HepG2 (cell line): ENCODE measurements around the gene MVP. TPM values are rescaled to one million over a fixed set of nuclear protein-coding genes. Genes with fewer than 3 reads are reported as not detected.

Experiments used
- ARID5B ChIP-seq: IDR thresholded peaks from 2 replicates; pipeline ENCODE4 v1.4.0; 2020; ENCODE audit warnings: mild to moderate bottlenecking, missing genetic modification reagents
- GATAD1 ChIP-seq: IDR thresholded peaks from 2 replicates; pipeline ENCODE4 v1.6.1; 2016; ENCODE audit warnings: missing genetic modification reagents, missing compliant biosample characterization
- HMGXB3 ChIP-seq: sonication (generic); formaldehyde crosslinking; IDR thresholded peaks from 2 replicates; pipeline ENCODE4 v1.4.0; 2020; ENCODE audit warnings: missing genetic modification reagents, borderline replicate concordance
- HNRNPLL ChIP-seq: fragments of 200-400 bp; formaldehyde crosslinking; IDR thresholded peaks from 2 replicates; pipeline ENCODE4 v1.6.1; 2017; ENCODE audit warnings: mild to moderate bottlenecking, low read depth, low read length; ENCODE audit not compliant: poor library complexity, severe bottlenecking
- JARID2 ChIP-seq: sonication (generic); formaldehyde crosslinking; IDR thresholded peaks from 2 replicates; pipeline ENCODE4 v1.8.1; 2023; ENCODE audit warnings: missing genetic modification reagents, inconsistent platforms; ENCODE audit not compliant: insufficient replicate concordance
- RBM39 ChIP-seq: fragments of 200-400 bp; formaldehyde crosslinking; IDR thresholded peaks from one replicate; pipeline ENCODE4 v1.6.1; 2018; ENCODE audit warnings: antibody characterized with exemption, mild to moderate bottlenecking, low read depth, low read length; ENCODE audit not compliant: poor library complexity, severe bottlenecking
- ZBTB25 ChIP-seq: IDR thresholded peaks from 2 replicates; pipeline ENCODE4 v1.6.1; 2018; ENCODE audit warnings: missing genetic modification reagents
- ZFY ChIP-seq: sonication (generic); formaldehyde crosslinking; IDR thresholded peaks from 2 replicates; pipeline ENCODE4 v1.4.0; 2020; ENCODE audit warnings: missing genetic modification reagents
- ZNF432 ChIP-seq: sonication (generic); formaldehyde crosslinking; IDR thresholded peaks from 2 replicates; pipeline ENCODE4 v1.5.0; 2020; ENCODE audit warnings: missing genetic modification reagents, mild to moderate bottlenecking, borderline replicate concordance
- ZNF704 ChIP-seq: sonication (generic); formaldehyde crosslinking; IDR thresholded peaks from 2 replicates; pipeline ENCODE4 v1.8.1; 2023; ENCODE audit warnings: mild to moderate bottlenecking, inconsistent platforms, moderate library complexity, missing genetic modification reagents, borderline replicate concordance
- ZNF891 ChIP-seq: sonication (generic); formaldehyde crosslinking; IDR thresholded peaks from 2 replicates; pipeline ENCODE4 v1.5.0; 2020; ENCODE audit warnings: mild to moderate bottlenecking, missing genetic modification reagents
- polyA plus RNA-seq, 8 experiments: library from polyadenylated mRNA; depleted of rRNA in 3 of 8; stranded (reverse) in 7 of 8; unstranded in 1 of 8; fragments of >200 nt; fragmentation: Illumina TruSeq in 4 of 8; extraction: Trizol in 4 of 8; gene quantifications; 2 replicates each; pipeline versions ENCODE4 v1.2.1 to v1.2.3, GENCODE V29; 2011 to 2016; ENCODE audit warnings: low read depth in 4 of 8, missing spikeins in 1 of 8, mixed read lengths in 1 of 8; ENCODE audit not compliant: insufficient read depth in 1 of 8
- total RNA-seq, 5 experiments: library from RNA; depleted of rRNA; stranded (reverse); fragments of >200 nt; fragmentation: Illumina TruSeq; extraction: Trizol; gene quantifications; 2 replicates each; pipeline ENCODE4 v1.2.3, GENCODE V29; 2016; ENCODE audit warnings: low read depth in 1 of 5

MVP gene
- total and polyA plus RNA-seq, 2 of the 13 experiments (the other 11 are each of a cell fraction or from before 2014, with no cell fraction given), result 22.9 to 43.5 TPM

- peak; percentile 49; the same call in 1 of the 2 replicates for TF ChIP-seq ZFY (CRISPR knock-in tag)
- no peak for TF ChIP-seq ZNF432 (CRISPR knock-in tag)
- peak; percentile 77 for TF ChIP-seq HNRNPLL
- no peak for TF ChIP-seq JARID2 (CRISPR knock-in tag)
- TF ChIP-seq GATAD1, result peak; percentile 26; the same call in 1 of the 2 replicates
- TF ChIP-seq ZNF704 (CRISPR knock-in tag), result peak; percentile 47; the same call in 1 of the 2 replicates
- TF ChIP-seq ZBTB25 (CRISPR knock-in tag), result 0 out of 2 replicates have a peak, but pooled peaks have one; percentile 53
- peak; percentile 34; the same call in 1 of the 2 replicates for TF ChIP-seq ARID5B (CRISPR knock-in tag)
- 0 out of 2 replicates have a peak, but pooled peaks have one; percentile 18 for TF ChIP-seq HMGXB3
- TF ChIP-seq RBM39, result peak; percentile 65
- peak; percentile 14; the same call in 1 of the 2 replicates for TF ChIP-seq ZNF891 (CRISPR knock-in tag)
Observed at GRCh38 chr16:29811170-29811895, 8.9 kb upstream of the MVP start (continued).
